HFF-Myc (cell line): ENCODE data around the gene VSIG10L.
A peak's percentile ranks its signal among the peaks of the same experiment; 100 is the strongest.

Experiments used
- DNase-seq: peaks from one replicate; pipeline ENCODE4 v3.0.0-alpha.2; 2011; ENCODE audit warnings: low read depth; ENCODE audit errors: extremely low read depth
- H3K4me3 ChIP-seq: replicated peaks from 2 replicates; pipeline ENCODE4 v1.5.1; 2011; ENCODE audit warnings: low read depth, mild to moderate bottlenecking, control low read depth, low read length
- TF ChIP-seq, protein P1 (sequence below): IDR thresholded peaks from 2 replicates; pipeline ENCODE4 v1.5.1; 2012; ENCODE audit warnings: mild to moderate bottlenecking, low read depth, low read length, control low read depth; ENCODE audit errors: missing control alignments

Gene VSIG10L

DNA sequence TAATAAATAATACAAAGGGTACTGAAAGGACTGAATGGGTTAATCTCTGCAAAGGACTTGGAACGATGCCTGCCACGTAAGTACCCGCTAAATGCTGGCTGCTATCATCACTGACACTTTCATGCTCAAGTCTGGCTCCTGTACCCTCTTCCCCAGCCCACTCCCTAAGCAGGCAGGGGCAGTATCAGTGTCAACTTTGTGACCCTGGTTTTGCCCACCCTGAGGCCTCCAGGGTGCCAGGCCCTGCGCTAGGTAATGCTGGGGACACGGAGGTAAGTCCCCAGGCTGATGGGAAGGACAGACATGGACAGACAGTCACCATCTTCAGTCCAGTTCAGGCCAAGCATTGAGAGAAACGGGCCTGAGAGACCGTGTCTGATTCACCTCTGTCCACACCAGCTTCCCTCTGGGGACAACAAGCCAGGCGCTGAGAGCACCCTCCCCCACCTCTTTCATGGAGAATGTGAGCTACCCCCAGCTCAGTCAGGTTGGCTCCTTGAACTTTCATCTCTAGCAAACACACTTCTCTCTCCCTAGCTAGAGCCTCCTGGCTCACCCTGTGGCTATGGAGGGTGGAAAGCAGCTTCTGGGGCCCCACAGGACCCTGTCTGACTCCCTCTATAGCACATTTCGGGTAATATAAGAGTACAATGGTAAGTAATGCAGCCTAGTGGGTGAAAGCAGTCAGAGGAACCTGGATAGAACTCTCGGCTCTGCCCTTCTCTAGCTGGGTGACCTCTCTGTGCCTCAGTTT is 23.4 kb upstream of the VSIG10L start:
- H3K4me3 ChIP-seq = peak overlapping the region; percentile 92
- no peak for DNase-seq

DNA sequence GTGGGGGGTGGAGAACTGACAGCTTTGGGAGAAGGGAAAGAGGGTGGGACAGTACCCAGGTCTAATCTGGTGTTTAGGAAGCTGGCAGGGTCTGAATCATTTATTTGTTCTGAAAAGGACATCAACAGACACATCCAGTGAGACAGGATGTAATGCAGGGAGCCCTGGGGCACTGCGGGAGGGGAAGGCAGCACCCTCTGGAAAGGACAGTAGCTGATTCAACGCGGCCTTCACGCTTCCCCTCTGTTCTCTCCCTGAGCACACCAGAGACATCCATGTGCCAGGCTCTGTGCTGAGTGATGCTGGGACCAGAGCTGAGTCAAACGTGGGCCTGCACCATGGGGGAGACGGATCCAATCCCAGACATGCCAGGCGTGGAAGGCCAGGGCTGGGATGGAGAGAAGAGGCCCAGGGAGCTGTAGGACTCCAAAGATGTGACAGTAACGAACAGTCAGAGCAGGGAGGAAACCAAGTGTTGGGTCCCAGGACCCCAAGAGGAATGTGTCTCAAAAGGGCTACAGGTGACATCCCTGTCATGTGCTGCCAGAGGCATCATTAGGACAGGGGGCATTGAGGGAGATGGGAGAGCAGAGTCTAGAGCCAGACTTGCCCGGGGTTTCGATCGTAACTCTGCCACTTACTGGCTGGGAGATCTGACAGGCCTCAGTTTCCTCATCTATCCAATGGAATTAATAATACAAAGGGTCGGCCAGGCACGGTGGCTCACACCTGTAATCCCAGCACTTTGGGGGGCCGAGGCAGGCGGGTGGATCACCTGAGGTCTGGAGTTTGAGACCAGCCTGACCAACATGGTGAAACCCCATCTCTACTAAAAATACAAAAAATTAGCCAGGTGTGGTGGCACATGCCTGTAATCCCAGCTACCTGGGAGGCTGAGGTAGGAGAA is 22.5 kb upstream of the VSIG10L start:
- DNase-seq = no peak
- TF ChIP-seq, protein P1, sequence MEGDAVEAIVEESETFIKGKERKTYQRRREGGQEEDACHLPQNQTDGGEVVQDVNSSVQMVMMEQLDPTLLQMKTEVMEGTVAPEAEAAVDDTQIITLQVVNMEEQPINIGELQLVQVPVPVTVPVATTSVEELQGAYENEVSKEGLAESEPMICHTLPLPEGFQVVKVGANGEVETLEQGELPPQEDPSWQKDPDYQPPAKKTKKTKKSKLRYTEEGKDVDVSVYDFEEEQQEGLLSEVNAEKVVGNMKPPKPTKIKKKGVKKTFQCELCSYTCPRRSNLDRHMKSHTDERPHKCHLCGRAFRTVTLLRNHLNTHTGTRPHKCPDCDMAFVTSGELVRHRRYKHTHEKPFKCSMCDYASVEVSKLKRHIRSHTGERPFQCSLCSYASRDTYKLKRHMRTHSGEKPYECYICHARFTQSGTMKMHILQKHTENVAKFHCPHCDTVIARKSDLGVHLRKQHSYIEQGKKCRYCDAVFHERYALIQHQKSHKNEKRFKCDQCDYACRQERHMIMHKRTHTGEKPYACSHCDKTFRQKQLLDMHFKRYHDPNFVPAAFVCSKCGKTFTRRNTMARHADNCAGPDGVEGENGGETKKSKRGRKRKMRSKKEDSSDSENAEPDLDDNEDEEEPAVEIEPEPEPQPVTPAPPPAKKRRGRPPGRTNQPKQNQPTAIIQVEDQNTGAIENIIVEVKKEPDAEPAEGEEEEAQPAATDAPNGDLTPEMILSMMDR = no peak
- H3K4me3 ChIP-seq = no peak overlapping the region

More for the DNA sequence above, 23.4 kb upstream of the VSIG10L start:
- TF ChIP-seq, protein P1 = no peak

DNA sequence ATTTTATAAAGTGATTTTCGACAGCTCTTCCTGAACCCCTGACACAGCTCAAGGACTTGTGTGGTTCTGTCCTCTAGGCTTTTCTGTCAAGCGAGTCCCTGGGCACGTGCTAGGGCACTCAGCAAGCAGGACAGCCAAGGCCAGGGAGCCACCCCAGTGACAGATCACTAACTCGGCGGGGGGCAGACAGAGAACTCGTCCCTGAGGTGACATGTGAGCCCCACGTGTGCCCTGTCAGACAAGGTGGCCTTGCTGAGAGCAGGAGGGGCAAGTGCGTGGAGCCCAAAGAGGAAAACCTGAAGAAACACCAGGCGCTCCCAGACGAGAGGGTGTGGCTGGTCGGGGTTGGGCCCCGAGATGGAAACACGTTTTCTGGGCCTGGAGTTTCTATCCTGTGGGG is 19.3 kb upstream of the VSIG10L start:
- no peak overlapping the region for H3K4me3 ChIP-seq
- TF ChIP-seq, protein P1 = no peak
- DNase-seq = no peak

DNA sequence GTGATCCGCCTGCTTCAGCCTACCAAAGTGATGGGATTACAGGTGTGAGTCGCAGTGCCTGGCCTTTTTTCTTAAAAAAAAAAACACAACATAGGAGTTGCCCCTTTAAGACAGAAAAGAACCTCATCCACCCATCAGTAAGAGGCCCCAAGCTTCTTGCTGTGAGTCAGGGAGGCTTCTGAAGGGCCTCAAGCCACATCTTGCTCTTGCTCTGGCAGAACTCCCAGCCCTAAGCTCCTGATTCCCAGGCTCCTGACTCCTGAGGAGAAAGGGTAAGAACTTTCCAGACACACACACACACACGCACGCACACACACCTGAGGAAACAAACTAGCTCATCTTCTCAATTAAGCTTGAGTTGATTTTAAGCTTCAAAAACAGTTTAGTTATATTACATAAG is 17.4 kb upstream of the VSIG10L start:
- no peak overlapping the region for H3K4me3 ChIP-seq
- DNase-seq = no peak
- TF ChIP-seq, protein P1 = no peak

DNA sequence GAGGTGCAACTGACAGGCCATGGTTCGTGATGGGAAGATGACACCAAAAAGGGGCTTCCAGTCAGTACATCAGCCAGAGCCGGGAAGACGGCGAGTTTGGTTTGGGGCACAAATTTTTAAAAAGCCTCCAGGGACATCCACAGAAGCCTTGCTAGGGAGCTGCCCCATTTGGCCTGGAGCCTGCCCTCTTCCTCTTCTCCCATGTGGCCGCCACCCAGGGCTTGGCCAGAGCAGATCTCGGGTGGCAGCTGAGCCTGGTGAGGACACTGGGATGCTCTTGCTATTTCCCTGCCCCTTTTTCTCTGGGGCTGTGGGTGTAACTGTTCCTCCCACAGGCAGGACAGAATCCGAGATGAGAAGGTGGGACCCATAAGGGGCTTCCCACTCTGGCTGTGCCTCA is 16.0 kb upstream of the VSIG10L start:
- TF ChIP-seq, protein P1 = no peak
- DNase-seq = no peak

DNA sequence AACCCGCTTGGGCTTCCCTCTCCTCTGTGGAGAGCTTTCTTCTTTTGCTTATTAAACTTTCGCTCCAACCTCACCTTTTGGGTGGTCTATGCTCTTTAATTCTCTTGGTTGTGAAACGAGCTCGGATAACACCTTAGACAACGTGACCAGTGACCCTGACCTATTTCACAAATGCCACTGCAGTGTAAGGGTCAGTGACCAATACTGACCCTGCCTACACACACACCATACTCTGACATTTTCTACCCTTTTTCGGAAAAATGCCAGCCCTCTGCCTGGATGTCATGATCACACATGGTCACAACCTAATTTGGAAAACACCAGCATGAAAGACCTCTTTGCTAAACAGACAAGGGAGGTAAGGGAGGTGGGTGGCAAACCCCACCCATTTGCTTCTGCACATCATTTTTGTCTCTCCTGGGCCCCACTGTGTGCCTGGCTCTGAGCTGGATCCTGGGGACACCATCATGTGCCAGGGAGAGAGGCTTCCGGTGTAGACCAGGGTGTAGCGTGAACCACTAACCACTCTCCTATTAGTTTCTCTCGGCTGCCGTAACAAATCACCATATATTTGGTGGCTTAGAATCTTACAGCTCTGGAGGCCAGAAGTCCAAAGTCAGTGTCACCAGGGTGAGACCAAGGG is 14.3 kb upstream of the VSIG10L start:
- no peak overlapping the region for H3K4me3 ChIP-seq
- no peak for DNase-seq
- TF ChIP-seq, protein P1 = no peak

More for the DNA sequence above, 16.0 kb upstream of the VSIG10L start:
- no peak overlapping the region for H3K4me3 ChIP-seq
